Hematopoietic multipotent progenitor cell treated with erythropoietin and hydrocortisone succinate and interleukin-3 and kit ligand, for 4 days (in vitro differentiated cells): ENCODE results near the gene DEDD2.
"Not testable (repeated sequence)": the region's sequence is repeated elsewhere in the genome, so short reads cannot be mapped to it uniquely, and the experiment has no call there.

Source experiments
- DNase-seq: peaks from one replicate; pipeline ENCODE4 v3.0.0-alpha.2; 2015

DEDD2 gene

GRCh38 chr19:42217520-42218437 lies at the start of gene DEDD2:
Gene DEDD2 (minus strand): TSS chr19:42217677. CDS start chr19:42217007, 670 bp downstream.
- peak; percentile 98 for DNase-seq

- DNase-seq, result not testable (repeated sequence)
Measured at GRCh38 chr19:42266928-42267603, 49.6 kb upstream of the DEDD2 start.

GRCh38 chr19:42266105-42266504 lies 48.6 kb upstream of the DEDD2 start:
- DNase-seq, result not testable (repeated sequence)

- DNase-seq, result no peak
Measured at GRCh38 chr19:42261763-42262162, 44.3 kb upstream of the DEDD2 start.

- DNase-seq, result not testable (repeated sequence)
Measured at GRCh38 chr19:42257842-42258241, 40.4 kb upstream of the DEDD2 start.

GRCh38 chr19:42255766-42256745 lies 38.6 kb upstream of the DEDD2 start:
- DNase-seq, result peak; percentile 43

GRCh38 chr19:42254850-42255765 lies 37.6 kb upstream of the DEDD2 start, which contains the start of gene ERF:
Gene ERF (minus strand): TSS chr19:42255128. CDS start chr19:42254999, 129 bp downstream.
- DNase-seq, result peak; percentile 96

GRCh38 chr19:42254089-42254849 lies 36.8 kb upstream of the DEDD2 start:
- peak; percentile 92 for DNase-seq

GRCh38 chr19:42253245-42254088 lies 36.0 kb upstream of the DEDD2 start:
- DNase-seq, result peak; percentile 82

- peak; percentile 54 for DNase-seq
Measured at GRCh38 chr19:42252365-42253244, 35.1 kb upstream of the DEDD2 start.

GRCh38 chr19:42251572-42252358 lies 34.3 kb upstream of the DEDD2 start:
- no peak for DNase-seq

GRCh38 chr19:42250666-42251531 lies 33.4 kb upstream of the DEDD2 start:
- peak; percentile 73 for DNase-seq

- DNase-seq, result no peak
Measured at GRCh38 chr19:42250183-42250665, 32.7 kb upstream of the DEDD2 start.

GRCh38 chr19:42249769-42250168 lies 32.3 kb upstream of the DEDD2 start:
- no peak for DNase-seq

- no peak for DNase-seq
Measured at GRCh38 chr19:42249149-42249750, 31.8 kb upstream of the DEDD2 start.
